Loucy (cell line): ENCODE measurements around the gene CCDC57.

Experiments used
- H2AFZ ChIP-seq: fragments of 200-600 bp; sonication (generic); 2 replicates; pipeline ENCODE4 v1.6.0; 2016; ENCODE audit warnings: antibody characterized with exemption, mild to moderate bottlenecking, low read length, moderate library complexity
- H3F3A ChIP-seq: fragments of 200-600 bp; 2 replicates; pipeline ENCODE4 v1.6.0; 2016; ENCODE audit warnings: antibody characterized with exemption, low read depth, mild to moderate bottlenecking
- H3K27me3 ChIP-seq: fragments of 200-600 bp; sonication (generic); 2 replicates; pipeline ENCODE4 v1.6.1; 2014; ENCODE audit warnings: low read length, mild to moderate bottlenecking; ENCODE audit not compliant: insufficient read depth, poor library complexity, severe bottlenecking
- H3K36me3 ChIP-seq: fragments of 200-600 bp; sonication (generic); 2 replicates; pipeline ENCODE4 v1.6.1; 2016; ENCODE audit warnings: low read length; ENCODE audit not compliant: insufficient read depth
- H3K4me1 ChIP-seq: fragments of 200-600 bp; sonication (generic); 2 replicates; pipeline ENCODE4 v1.5.1; 2014; ENCODE audit warnings: low read length, mild to moderate bottlenecking; ENCODE audit not compliant: insufficient read depth, poor library complexity, severe bottlenecking
- H3K4me2 ChIP-seq: fragments of 200-600 bp; sonication (generic); 2 replicates; pipeline ENCODE4 v1.6.0; 2014; ENCODE audit warnings: antibody characterized with exemption, low read length, low read depth, mild to moderate bottlenecking; ENCODE audit not compliant: poor library complexity, severe bottlenecking
- H3K4me3 ChIP-seq: fragments of 200-600 bp; sonication (generic); 2 replicates; pipeline ENCODE4 v1.5.1; 2014; ENCODE audit warnings: low read length, mild to moderate bottlenecking, mixed read lengths; ENCODE audit not compliant: poor library complexity, severe bottlenecking
- H3K79me2 ChIP-seq: fragments of 200-600 bp; sonication (generic); 2 replicates; pipeline ENCODE4 v1.6.1; 2014; ENCODE audit warnings: low read length; ENCODE audit not compliant: insufficient read depth
- H3K9ac ChIP-seq: fragments of 200-600 bp; sonication (generic); 2 replicates; pipeline ENCODE4 v1.6.0; 2014; ENCODE audit warnings: mild to moderate bottlenecking, low read depth, low read length, moderate library complexity; ENCODE audit not compliant: poor library complexity, severe bottlenecking
- H3K9me2 ChIP-seq: fragments of 200-600 bp; sonication (generic); replicated peaks from 2 replicates; pipeline ENCODE4 v1.6.1; 2016; ENCODE audit warnings: low read depth, low read length, mixed read lengths
- H3K9me3 ChIP-seq: fragments of 200-600 bp; sonication (generic); 2 replicates; pipeline ENCODE4 v1.6.1; 2014; ENCODE audit warnings: mild to moderate bottlenecking, antibody characterized with exemption, low read length, low read depth; ENCODE audit not compliant: insufficient read depth
- H4K20me1 ChIP-seq: fragments of 200-600 bp; sonication (generic); 2 replicates; pipeline ENCODE4 v1.6.0; 2014; ENCODE audit warnings: antibody characterized with exemption, low read length, mild to moderate bottlenecking; ENCODE audit not compliant: insufficient read depth, poor library complexity, severe bottlenecking
- CTCF ChIP-seq: fragments of 200-600 bp; sonication (generic); conservative IDR thresholded peaks from 2 replicates; pipeline ENCODE4 v1.5.1; 2014; ENCODE audit warnings: mild to moderate bottlenecking, antibody characterized with exemption, low read length
- EZH2phosphoT487 ChIP-seq: fragments of 200-600 bp; IDR thresholded peaks from 2 replicates; pipeline ENCODE4 v1.6.1; 2018; ENCODE audit warnings: antibody characterized with exemption, mild to moderate bottlenecking, moderate library complexity, borderline replicate concordance

Gene CCDC57

GRCh38 chr17:82097919-82098168 is 114.8 kb downstream of the CCDC57 start:
- H2AFZ ChIP-seq, result no peak overlapping the region
- no peaks in the 10 kb centered on the region for H3F3A ChIP-seq
- H3K4me1 ChIP-seq, result peaks cover 24% of the 10 kb centered on the region
- peak overlapping the region; percentile 93 for H3K9ac ChIP-seq
- H3K79me2 ChIP-seq, result peaks cover 63% of the 10 kb centered on the region
- no peaks in the 10 kb centered on the region for H3K9me2 ChIP-seq
- peaks cover 43% of the 10 kb centered on the region for H4K20me1 ChIP-seq
- no peaks in the 10 kb centered on the region for H3K9me3 ChIP-seq
- peak overlapping the region; percentile 96 for H3K4me2 ChIP-seq
- peak overlapping the region; percentile 86 for H3K4me3 ChIP-seq
- peaks cover 25% of the 10 kb centered on the region; the same call in 1 of the 2 replicates for H3K36me3 ChIP-seq
- H3K27me3 ChIP-seq, result no peaks in the 10 kb centered on the region
- TF ChIP-seq EZH2phosphoT487 (no peak), CTCF (no peak)

- Histone ChIP-seq H3K27me3 (no peaks in the 10 kb centered on the region), H3K79me2 (peaks cover 67% of the 10 kb centered on the region), H3K9me2 (no peaks in the 10 kb centered on the region), H3K36me3 (peaks cover 30% of the 10 kb centered on the region; the same call in 1 of the 2 replicates), H3K4me1 (peaks cover 24% of the 10 kb centered on the region), H3K9ac (peak overlapping the region; percentile 93), H3K9me3 (no peaks in the 10 kb centered on the region), H3K4me3 (peak overlapping the region; percentile 86), H2AFZ (no peak overlapping the region), H4K20me1 (peaks cover 47% of the 10 kb centered on the region), H3K4me2 (peak overlapping the region; percentile 96), H3F3A (no peaks in the 10 kb centered on the region)
- TF ChIP-seq CTCF (no peak), EZH2phosphoT487 (no peak)
Measured at GRCh38 chr17:82097184-82097918, 115.3 kb downstream of the CCDC57 start.

GRCh38 chr17:82096709-82097183 is 115.9 kb downstream of the CCDC57 start:
- Histone ChIP-seq H3K4me2 (peak overlapping the region; percentile 96), H3K36me3 (peaks cover 36% of the 10 kb centered on the region; the same call in 1 of the 2 replicates), H3K4me3 (peak overlapping the region; percentile 86), H3K79me2 (peaks cover 74% of the 10 kb centered on the region), H3F3A (no peaks in the 10 kb centered on the region), H2AFZ (no peak overlapping the region), H3K9ac (peak overlapping the region; percentile 93), H3K4me1 (peaks cover 24% of the 10 kb centered on the region), H3K9me3 (no peaks in the 10 kb centered on the region), H3K9me2 (no peaks in the 10 kb centered on the region), H3K27me3 (no peaks in the 10 kb centered on the region), H4K20me1 (peaks cover 52% of the 10 kb centered on the region)
- TF ChIP-seq EZH2phosphoT487 (no peak), CTCF (no peak)
